ENCODE results near the gene TMEM178B. TPM values are rescaled to one million over a fixed set of nuclear protein-coding genes. Genes with fewer than 3 reads are reported as not detected.

The TMEM178B gene
- total RNA-seq, 1 experiment from 2014 or later = not detected

GRCh38 chr7:141519623-141520022 is 445.8 kb downstream of the TMEM178B start:
- no peaks in the 10 kb centered on the region for H3K9me2 ChIP-seq (ENCODE audit: insufficient read depth)
- BruUV-seq (replicated peaks) = no TSS peak
- peaks cover 92% of the 10 kb centered on the region for H3K27me3 ChIP-seq (ENCODE audit: insufficient read depth, low read depth)
- H3F3A ChIP-seq (ENCODE audit: insufficient read depth, low read depth) = no peaks in the 10 kb centered on the region
- no peaks in the 10 kb centered on the region for H4K20me1 ChIP-seq (ENCODE audit: insufficient read depth)
- no peak overlapping the region for H3K27ac ChIP-seq
- DNase-seq = no peak
- H3K79me2 ChIP-seq (ENCODE audit: low read depth) = no peaks in the 10 kb centered on the region
- H3K4me1 ChIP-seq (replicated peaks; ENCODE audit: insufficient read depth) = no peaks in the 10 kb centered on the region
- no peaks in the 10 kb centered on the region; the same call in 1 of the 2 replicates for H3K9me3 ChIP-seq (ENCODE audit: insufficient read depth, low read depth)
- CTCF ChIA-PET = no interaction called here
- H3K4me2 ChIP-seq = no peak overlapping the region
- H3K4me3 ChIP-seq = no peak overlapping the region
- H3K36me3 ChIP-seq (ENCODE audit: low read depth) = no peaks in the 10 kb centered on the region
- intact Hi-C loops (cut with micrococcal nuclease; ENCODE audit: unreplicated experiment) = no loop called here
- H2AFZ ChIP-seq = no peak overlapping the region
- TF ChIP-seq EZH2 (IDR thresholded peaks at IDR 0.05; ENCODE audit: low read depth) (no peak), CTCF (conservative IDR thresholded peaks at IDR 0.05) (no peak)
- POLR2A ChIA-PET (ENCODE audit: unreplicated experiment) = interaction anchor here (0.9 kb wide), 1 partner anchor 218 kb away, joined by 3 read pairs; the partner anchor contains the start of gene SSBP1

GRCh38 chr7:141522657-141523342 is 448.9 kb downstream of the TMEM178B start:
- Histone ChIP-seq H3K9me3 (ENCODE audit: insufficient read depth, low read depth) (no peaks in the 10 kb centered on the region), H3K27ac (no peak overlapping the region), H3K9me2 (ENCODE audit: insufficient read depth) (no peaks in the 10 kb centered on the region), H3K79me2 (ENCODE audit: low read depth) (no peaks in the 10 kb centered on the region), H3K4me1 (replicated peaks; ENCODE audit: insufficient read depth) (no peaks in the 10 kb centered on the region), H3K36me3 (ENCODE audit: low read depth) (no peaks in the 10 kb centered on the region), H3K4me3 (no peak overlapping the region), H4K20me1 (ENCODE audit: insufficient read depth) (no peaks in the 10 kb centered on the region), H3K27me3 (ENCODE audit: insufficient read depth, low read depth) (peaks cover 95% of the 10 kb centered on the region), H3F3A (ENCODE audit: insufficient read depth, low read depth) (no peaks in the 10 kb centered on the region), H3K4me2 (no peak overlapping the region), H2AFZ (no peak overlapping the region)
- no TSS peak for BruUV-seq (replicated peaks)
- no peak for TF ChIP-seq EZH2 (IDR thresholded peaks at IDR 0.05; ENCODE audit: low read depth)
- TF ChIP-seq CTCF (conservative IDR thresholded peaks at IDR 0.05) = no peak
- ChIA-PET POLR2A (ENCODE audit: unreplicated experiment) (no interaction called here), CTCF (no interaction called here)
- intact Hi-C loops (cut with micrococcal nuclease; ENCODE audit: unreplicated experiment) = no loop called here
- DNase-seq = no peak

GRCh38 chr7:141525973-141526514 is 452.2 kb downstream of the TMEM178B start:
- H4K20me1 ChIP-seq (ENCODE audit: insufficient read depth) = no peaks in the 10 kb centered on the region
- H3K4me3 ChIP-seq = no peak overlapping the region
- H3K27ac ChIP-seq = no peak overlapping the region
- TF ChIP-seq CTCF (conservative IDR thresholded peaks at IDR 0.05) (no peak), EZH2 (IDR thresholded peaks at IDR 0.05; ENCODE audit: low read depth) (no peak)
- no peak overlapping the region for H3K4me2 ChIP-seq
- H3K4me1 ChIP-seq (replicated peaks; ENCODE audit: insufficient read depth) = no peaks in the 10 kb centered on the region
- POLR2A ChIA-PET (ENCODE audit: unreplicated experiment) = no interaction called here
- no peaks in the 10 kb centered on the region for H3K36me3 ChIP-seq (ENCODE audit: low read depth)
- H3K9me3 ChIP-seq (ENCODE audit: insufficient read depth, low read depth) = no peaks in the 10 kb centered on the region
- no peaks in the 10 kb centered on the region for H3F3A ChIP-seq (ENCODE audit: insufficient read depth, low read depth)
- no peaks in the 10 kb centered on the region for H3K9me2 ChIP-seq (ENCODE audit: insufficient read depth)
- BruUV-seq (replicated peaks) = no TSS peak
- H3K79me2 ChIP-seq (ENCODE audit: low read depth) = no peaks in the 10 kb centered on the region
- peaks cover 96% of the 10 kb centered on the region for H3K27me3 ChIP-seq (ENCODE audit: insufficient read depth, low read depth)
- no peak overlapping the region for H2AFZ ChIP-seq
- CTCF ChIA-PET = interaction anchor here (0.6 kb wide), 1 partner anchor 204 kb away, joined by 5 read pairs; no protein-coding TSS in a partner anchor
- intact Hi-C loops (cut with micrococcal nuclease; ENCODE audit: unreplicated experiment) = no loop called here
- no peak for DNase-seq

Data from PC-9 (cell line).